Measurements from ENCODE around the gene S100A3.

DNA sequence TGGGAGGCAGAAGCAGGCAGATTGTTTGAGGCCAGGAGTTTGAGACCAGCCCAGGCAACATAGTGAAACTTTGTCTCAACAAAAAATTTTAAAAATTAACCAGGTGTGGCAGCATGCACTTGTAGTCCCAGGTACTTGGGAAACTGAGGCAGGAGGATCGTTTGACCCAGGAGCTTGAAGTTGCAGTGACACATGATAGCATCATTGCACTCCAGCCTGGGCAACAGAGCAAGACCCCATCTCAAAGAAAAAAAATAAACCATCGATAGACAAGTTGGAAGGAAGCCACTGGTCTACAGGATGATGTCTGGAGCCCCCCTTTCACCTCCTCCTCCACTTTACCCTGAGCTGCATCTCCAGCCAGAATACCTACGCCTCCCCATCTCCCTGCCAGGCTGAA is 29.8 kb downstream of the S100A3 start:
- TF ChIP-seq, protein P1, sequence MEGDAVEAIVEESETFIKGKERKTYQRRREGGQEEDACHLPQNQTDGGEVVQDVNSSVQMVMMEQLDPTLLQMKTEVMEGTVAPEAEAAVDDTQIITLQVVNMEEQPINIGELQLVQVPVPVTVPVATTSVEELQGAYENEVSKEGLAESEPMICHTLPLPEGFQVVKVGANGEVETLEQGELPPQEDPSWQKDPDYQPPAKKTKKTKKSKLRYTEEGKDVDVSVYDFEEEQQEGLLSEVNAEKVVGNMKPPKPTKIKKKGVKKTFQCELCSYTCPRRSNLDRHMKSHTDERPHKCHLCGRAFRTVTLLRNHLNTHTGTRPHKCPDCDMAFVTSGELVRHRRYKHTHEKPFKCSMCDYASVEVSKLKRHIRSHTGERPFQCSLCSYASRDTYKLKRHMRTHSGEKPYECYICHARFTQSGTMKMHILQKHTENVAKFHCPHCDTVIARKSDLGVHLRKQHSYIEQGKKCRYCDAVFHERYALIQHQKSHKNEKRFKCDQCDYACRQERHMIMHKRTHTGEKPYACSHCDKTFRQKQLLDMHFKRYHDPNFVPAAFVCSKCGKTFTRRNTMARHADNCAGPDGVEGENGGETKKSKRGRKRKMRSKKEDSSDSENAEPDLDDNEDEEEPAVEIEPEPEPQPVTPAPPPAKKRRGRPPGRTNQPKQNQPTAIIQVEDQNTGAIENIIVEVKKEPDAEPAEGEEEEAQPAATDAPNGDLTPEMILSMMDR (IDR thresholded peaks at IDR 0.05; ENCODE audit: low read depth, low read length, missing input control) = no peak
- TF ChIP-seq FOXA1 (IDR thresholded peaks at IDR 0.05) (no peak), EGR1 (IDR thresholded peaks at IDR 0.05; ENCODE audit: low read depth in 2 of 2) (no peak)
